AG20443 (cell line): Measurements from ENCODE around the gene CHRNG.

Experiments used
- DNase-seq: peaks from one replicate; pipeline ENCODE4 v3.0.0; 2012; ENCODE audit warnings: low spot score, mixed read lengths

The CHRNG gene

GRCh38 chr2:232578626-232579025 is 39.1 kb downstream of the CHRNG start:
- DNase-seq, result no peak

GRCh38 chr2:232580648-232580981 is 41.1 kb downstream of the CHRNG start:
- no peak for DNase-seq

- no peak for DNase-seq
Observed at GRCh38 chr2:232581725-232582124, 42.2 kb downstream of the CHRNG start.

GRCh38 chr2:232584238-232584637 is 44.7 kb downstream of the CHRNG start:
- no peak for DNase-seq

- DNase-seq, result no peak
Observed at GRCh38 chr2:232586943-232587505, 47.5 kb downstream of the CHRNG start.

- no peak for DNase-seq
Observed at GRCh38 chr2:232587512-232587911, 48.0 kb downstream of the CHRNG start.

- DNase-seq, result no peak
Observed at GRCh38 chr2:232588031-232588430, 48.5 kb downstream of the CHRNG start.

GRCh38 chr2:232588680-232589585 is 49.4 kb downstream of the CHRNG start:
- DNase-seq, result peak; percentile 92

GRCh38 chr2:232592772-232593395 is 53.4 kb downstream of the CHRNG start:
- peak; percentile 73 for DNase-seq

GRCh38 chr2:232593982-232594381 is 54.5 kb downstream of the CHRNG start:
- DNase-seq, result no peak
